Activated CD4-positive, alpha-beta memory T cell treated with anti-CD3 and anti-CD28 coated beads for 36 hours (primary cell): ENCODE measurements around the gene ZNF616. TPM values are rescaled to one million over a fixed set of nuclear protein-coding genes. Genes with fewer than 3 reads are reported as not detected.
A peak's percentile ranks its signal among the peaks of the same experiment; 100 is the strongest.
"Not testable (repeated sequence)": the region's sequence is repeated elsewhere in the genome, so short reads cannot be mapped to it uniquely, and the experiment has no call there.

ENCODE experiments used
- CTCF ChIA-PET: fragments of 350-600 bp; sonication (Branson Sonifier 250); formaldehyde crosslinking; loops from one replicate; lab custom pipeline; 2021; ENCODE audit warnings: antibody characterized with exemption, inconsistent platforms; lab: Charles Lee
- POLR2A ChIA-PET: fragments of 350-600 bp; sonication (Branson Sonifier 250); formaldehyde crosslinking; loops from one replicate; lab custom pipeline; 2021; ENCODE audit warnings: antibody characterized with exemption; lab: Charles Lee
- DNase-seq: peaks from one replicate; pipeline ENCODE4 v3.0.0-alpha.2; 2020
- H3K27ac Mint-ChIP-seq: one replicate; pipeline ENCODE4 v1.8.0; 2021; ENCODE audit warnings: mixed read lengths
- H3K27me3 Mint-ChIP-seq: one replicate; pipeline ENCODE4 v1.8.0; 2021; ENCODE audit warnings: mixed read lengths
- H3K36me3 Mint-ChIP-seq: one replicate; pipeline ENCODE4 v1.8.0; 2021; ENCODE audit warnings: mixed read lengths
- H3K4me1 Mint-ChIP-seq: one replicate; pipeline ENCODE4 v1.8.0; 2021; ENCODE audit warnings: low read depth, mixed read lengths
- H3K4me3 Mint-ChIP-seq: one replicate; pipeline ENCODE4 v1.8.0; 2021; ENCODE audit warnings: mild to moderate bottlenecking, mixed read lengths
- H3K9me3 Mint-ChIP-seq: one replicate; pipeline ENCODE4 v1.8.0; 2021; ENCODE audit warnings: mixed read lengths
- intact Hi-C: fragments of 100-400 bp; cut with micrococcal nuclease; formaldehyde crosslinking; loops from one replicate; pipeline ENCODE4 v1.15.1; 2023
- total RNA-seq, 2 experiments: library from RNA; stranded (reverse); gene quantifications; one replicate each; pipeline ENCODE4 v1.2.3, GENCODE V29; 2021

The ZNF616 gene
- total RNA-seq, 2 experiments from 2014 or later: 10.5 to 11.6 TPM

GRCh38 chr19:52101866-52102562, 37.7 kb downstream of the ZNF616 start:
- H3K36me3 Mint-ChIP-seq: peaks cover 10% of the 10 kb centered on the region
- no peaks in the 10 kb centered on the region for H3K4me1 Mint-ChIP-seq
- ChIA-PET CTCF (no interaction called here), POLR2A (no interaction called here)
- intact Hi-C loops: no loop called here
- no peak overlapping the region for H3K4me3 Mint-ChIP-seq
- no peak overlapping the region for H3K27ac Mint-ChIP-seq
- H3K9me3 Mint-ChIP-seq: peaks cover 48% of the 10 kb centered on the region
- no peak for DNase-seq
- no peaks in the 10 kb centered on the region for H3K27me3 Mint-ChIP-seq

GRCh38 chr19:52099497-52100138, 40.1 kb downstream of the ZNF616 start:
- no peaks in the 10 kb centered on the region for H3K27me3 Mint-ChIP-seq
- H3K27ac Mint-ChIP-seq: no peak overlapping the region
- ChIA-PET POLR2A (no interaction called here), CTCF (no interaction called here)
- no peak overlapping the region for H3K4me3 Mint-ChIP-seq
- H3K4me1 Mint-ChIP-seq: peaks cover 9% of the 10 kb centered on the region
- intact Hi-C loops: no loop called here
- H3K9me3 Mint-ChIP-seq: peaks cover 50% of the 10 kb centered on the region
- DNase-seq: no peak
- peaks cover 26% of the 10 kb centered on the region for H3K36me3 Mint-ChIP-seq

GRCh38 chr19:52096416-52096815, 43.3 kb downstream of the ZNF616 start:
- intact Hi-C loops, DNase-seq, H3K27ac Mint-ChIP-seq, CTCF ChIA-PET, POLR2A ChIA-PET, H3K27me3 Mint-ChIP-seq: not testable (repeated sequence)
- peaks cover 55% of the 10 kb centered on the region for H3K36me3 Mint-ChIP-seq
- peaks cover 70% of the 10 kb centered on the region for H3K9me3 Mint-ChIP-seq
- peaks cover 29% of the 10 kb centered on the region for H3K4me1 Mint-ChIP-seq
- peak overlapping the region; percentile 87 for H3K4me3 Mint-ChIP-seq

- peaks cover 29% of the 10 kb centered on the region for H3K4me1 Mint-ChIP-seq
- peak; percentile 95 for DNase-seq
- peaks cover 64% of the 10 kb centered on the region for H3K36me3 Mint-ChIP-seq
- H3K4me3 Mint-ChIP-seq: peak within 1 kb of the TSS; percentile 87
- H3K27me3 Mint-ChIP-seq: no peaks in the 10 kb centered on the region
- ChIA-PET POLR2A (no interaction called here), CTCF (no interaction called here)
- intact Hi-C loops: loop anchor here (1.0 kb wide), 1 partner anchor 44 kb away; the partner anchor contains the start of gene ZNF616
- H3K27ac Mint-ChIP-seq: peak within 1 kb of the TSS; percentile 91
- H3K9me3 Mint-ChIP-seq: peaks cover 74% of the 10 kb centered on the region
Measured at GRCh38 chr19:52095172-52096014, 44.3 kb downstream of the ZNF616 start, which contains the start of gene ZNF841. Gene ZNF841 (minus strand): TSS chr19:52095765. CDS start chr19:52084801, 10,964 bp downstream.

DNA sequence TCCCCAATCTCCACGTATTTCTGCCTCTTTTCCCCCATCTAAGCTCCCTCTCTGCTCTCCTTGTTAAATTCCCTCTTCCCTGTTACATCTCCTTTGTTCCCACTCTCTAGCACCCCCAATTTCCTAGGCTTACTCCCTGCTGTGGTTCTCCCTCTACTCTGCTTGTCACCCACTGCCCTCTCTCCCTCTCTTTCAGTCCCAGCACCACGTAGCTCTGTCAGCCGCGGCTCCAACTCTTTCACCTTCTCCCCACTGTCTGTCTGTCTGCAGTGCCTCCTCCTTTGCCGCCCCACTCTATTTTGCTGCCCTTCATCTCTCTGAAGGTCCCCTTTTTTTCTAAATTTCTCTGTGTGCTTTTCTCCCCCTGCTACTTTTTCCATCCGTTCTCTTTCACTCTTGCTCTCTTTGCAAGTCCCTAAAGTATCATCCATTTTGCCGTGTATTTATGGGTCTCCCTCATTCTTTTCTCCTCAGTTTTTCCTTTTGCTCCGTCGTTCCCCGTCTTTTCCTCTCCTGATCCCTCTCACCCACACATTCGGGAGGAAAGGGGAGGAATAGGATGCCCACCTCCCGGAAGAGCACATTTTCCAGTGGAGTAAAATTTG, 45.1 kb downstream of the ZNF616 start:
- H3K4me3 Mint-ChIP-seq: peak overlapping the region; percentile 87
- no peaks in the 10 kb centered on the region for H3K27me3 Mint-ChIP-seq
- DNase-seq: no peak
- POLR2A ChIA-PET: interaction anchor here (0.5 kb wide), 1 partner anchor 1474 kb away, joined by 3 read pairs; no protein-coding TSS in a partner anchor
- H3K4me1 Mint-ChIP-seq: peaks cover 31% of the 10 kb centered on the region
- CTCF ChIA-PET: interaction anchor here (0.8 kb wide), 1 partner anchor 142 kb away, joined by 3 read pairs; no protein-coding TSS in a partner anchor
- H3K36me3 Mint-ChIP-seq: peaks cover 71% of the 10 kb centered on the region
- peak overlapping the region; percentile 91 for H3K27ac Mint-ChIP-seq
- intact Hi-C loops: loop anchor here (1.0 kb wide), 1 partner anchor 45 kb away; the partner anchor contains the start of gene ZNF616
- peaks cover 77% of the 10 kb centered on the region for H3K9me3 Mint-ChIP-seq

GRCh38 chr19:52086481-52086880, 53.3 kb downstream of the ZNF616 start:
- intact Hi-C loops: no loop called here
- Mint-ChIP-seq H3K4me1 (peaks cover 2% of the 10 kb centered on the region), H3K27ac (no peak overlapping the region), H3K27me3 (no peaks in the 10 kb centered on the region), H3K36me3 (peaks cover 96% of the 10 kb centered on the region), H3K9me3 (peaks cover 83% of the 10 kb centered on the region), H3K4me3 (no peak overlapping the region)
- no peak for DNase-seq
- POLR2A ChIA-PET: no interaction called here
- CTCF ChIA-PET: no interaction called here

GRCh38 chr19:52070496-52070895, 69.2 kb downstream of the ZNF616 start:
- intact Hi-C loops: no loop called here
- no peaks in the 10 kb centered on the region for H3K27me3 Mint-ChIP-seq
- no peak for DNase-seq
- H3K4me1 Mint-ChIP-seq: no peaks in the 10 kb centered on the region
- CTCF ChIA-PET: no interaction called here
- peaks cover 93% of the 10 kb centered on the region for H3K36me3 Mint-ChIP-seq
- H3K4me3 Mint-ChIP-seq: no peak overlapping the region
- H3K9me3 Mint-ChIP-seq: peaks cover 90% of the 10 kb centered on the region
- POLR2A ChIA-PET: no interaction called here
- H3K27ac Mint-ChIP-seq: no peak overlapping the region

GRCh38 chr19:52069653-52070052, 70.1 kb downstream of the ZNF616 start:
- Mint-ChIP-seq H3K9me3 (peaks cover 90% of the 10 kb centered on the region), H3K27ac (no peak overlapping the region), H3K27me3 (no peaks in the 10 kb centered on the region), H3K36me3 (peaks cover 93% of the 10 kb centered on the region), H3K4me1 (no peaks in the 10 kb centered on the region), H3K4me3 (no peak overlapping the region)
- DNase-seq: no peak
- intact Hi-C loops: no loop called here
- POLR2A ChIA-PET: no interaction called here
- CTCF ChIA-PET: no interaction called here

DNA sequence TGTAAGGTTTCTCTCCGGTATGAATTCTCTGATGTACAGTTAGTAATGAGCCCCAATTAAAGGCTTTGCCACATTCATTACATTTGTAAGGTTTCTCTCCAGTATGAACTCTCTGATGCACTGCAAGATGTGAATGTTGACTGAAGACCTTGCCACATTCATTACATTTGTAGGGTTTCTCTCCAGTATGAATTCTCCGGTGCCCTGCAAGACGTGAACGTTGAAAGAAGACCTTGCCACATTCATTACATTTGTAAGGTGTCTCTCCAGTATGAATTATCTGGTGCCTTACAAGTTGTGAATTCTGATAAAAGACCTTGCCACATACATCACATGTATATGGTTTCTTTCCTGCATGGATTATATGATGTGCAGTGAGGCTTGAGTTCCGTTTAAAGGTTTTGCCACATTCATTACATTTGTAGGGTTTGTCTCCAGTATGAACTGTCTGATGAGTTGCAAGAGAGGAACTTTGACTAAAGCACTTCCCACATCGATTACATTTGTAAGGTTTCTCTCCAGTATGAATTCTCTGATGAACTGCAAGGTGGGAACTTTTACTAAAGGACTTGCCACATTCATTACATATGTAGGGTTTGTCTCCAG, 73.4 kb downstream of the ZNF616 start:
- ChIA-PET POLR2A (no interaction called here), CTCF (no interaction called here)
- Mint-ChIP-seq H3K4me1 (no peaks in the 10 kb centered on the region), H3K27me3 (no peaks in the 10 kb centered on the region), H3K27ac (no peak overlapping the region), H3K9me3 (peaks cover 85% of the 10 kb centered on the region), H3K36me3 (peaks cover 89% of the 10 kb centered on the region), H3K4me3 (no peak overlapping the region)
- intact Hi-C loops: no loop called here
- DNase-seq: no peak

- ChIA-PET POLR2A (no interaction called here), CTCF (no interaction called here)
- intact Hi-C loops: no loop called here
- Mint-ChIP-seq H3K4me1 (no peaks in the 10 kb centered on the region), H3K36me3 (peaks cover 87% of the 10 kb centered on the region), H3K9me3 (peaks cover 85% of the 10 kb centered on the region), H3K27me3 (no peaks in the 10 kb centered on the region), H3K4me3 (no peak overlapping the region), H3K27ac (no peak overlapping the region)
- DNase-seq: no peak
Measured at GRCh38 chr19:52065399-52065798, 74.3 kb downstream of the ZNF616 start.
